Heart right ventricle (tissue), 16 donors: ENCODE results near the gene SETSIP. TPM values are rescaled to one million over a fixed set of nuclear protein-coding genes. Genes with fewer than 3 reads are reported as not detected.
A peak's percentile ranks its signal among the peaks of the same experiment; 100 is the strongest.

ENCODE experiments used
- ATAC-seq, 8 donors: fragments of 200-7000 bp; cut with Tn5 transposase; one replicate each; pipeline ENCODE4 v1.9.1; 2020; ENCODE audit warnings: mild to moderate bottlenecking in 8 of 8, moderate library complexity in 8 of 8, moderate number of reproducible peaks in 1 of 8
- DNase-seq, 2 donors: peaks; one replicate each; pipeline ENCODE4 v3.0.0-alpha.2; 2020
- H3K27ac ChIP-seq, 10 donors: fragments of 200-600 bp; sonication (generic) in 2 of 10; one replicate each; pipeline versions ENCODE4 v1.5.0 to v1.8.0; 2020 to 2022; ENCODE audit warnings: mild to moderate bottlenecking in 3 of 10
- H3K27me3 ChIP-seq, 7 donors: fragments of 200-600 bp; one replicate each; pipeline ENCODE4 v1.8.0; 2021 to 2022; ENCODE audit warnings: mild to moderate bottlenecking in 2 of 7
- H3K36me3 ChIP-seq, 9 donors: fragments of 200-600 bp; sonication (generic) in 1 of 9; one replicate each; pipeline versions ENCODE4 v1.5.0 to v1.8.0; 2020 to 2022; ENCODE audit warnings: mild to moderate bottlenecking in 2 of 9
- H3K4me1 ChIP-seq, 9 donors: fragments of 200-600 bp; sonication (generic) in 1 of 9; one replicate each; pipeline versions ENCODE4 v1.5.0 to v1.8.0; 2020 to 2022; ENCODE audit warnings: mild to moderate bottlenecking in 4 of 9
- H3K4me3 ChIP-seq, 10 donors: fragments of 200-600 bp; sonication (generic) in 2 of 10; one replicate each; pipeline versions ENCODE4 v1.5.0 to v1.8.0; 2020 to 2022; ENCODE audit warnings: mild to moderate bottlenecking in 7 of 10, moderate library complexity in 2 of 10
- H3K9me3 ChIP-seq, 11 donors: fragments of 200-600 bp in 10 of 11; sonication (generic) in 2 of 11; one replicate each; pipeline versions ENCODE4 v1.5.0 to v1.8.0; 2013 to 2022; ENCODE audit warnings: mild to moderate bottlenecking in 2 of 11, control low read depth in 1 of 11, moderate library complexity in 1 of 11
- CTCF ChIP-seq, 9 donors: fragments of 200-600 bp; sonication (generic) in 2 of 9; IDR thresholded peaks; one replicate each; pipeline versions ENCODE4 v1.5.0 to v1.8.0; 2021 to 2022; ENCODE audit warnings: antibody characterized with exemption in 9 of 9, mild to moderate bottlenecking in 5 of 9, moderate library complexity in 1 of 9
- WGBS, 2 donors: extraction: QIAGEN DNeasy Blood & Tissue Kit; methylation state at CpG; one replicate each; pipeline ENCODE4 v1.1.7; 2013; ENCODE audit warnings: inconsistent platforms in 1 of 2; 5-methylcytosine and 5-hydroxymethylcytosine counted together
- intact Hi-C, 10 donors: fragments of 100-400 bp; cut with DNase I; formaldehyde crosslinking; loops; one replicate each; pipeline versions ENCODE4 v1.11.1 to v1.14.2; 2022
- polyA plus RNA-seq, 2 donors: library from polyadenylated mRNA; stranded (reverse); fragments of 200-250 nt; gene quantifications; one replicate each; pipeline ENCODE4 v1.2.3, GENCODE V29; 2013
- total RNA-seq, 10 donors: library from RNA; stranded (reverse); fragmentation: NEBNext Ultra II Directional in 3 of 10; extraction: Animal tissue kit (Norgen Biotek cat#: 25700) in 3 of 10; gene quantifications; one replicate each; pipeline versions ENCODE4 v1.2.1 to v1.2.4, GENCODE V29; 2021 to 2023
- donor health status: Arrhythmogenic right ventricular cardiomyopathy.
- donor health status: ischemic (EF 13 %, LVEDD 7.1; RV severe dilation, severe dysfunction).
- donor health status: healthy with polysubstance abuse.
- donor health status: DM: no; HTN: yes; CAD: no.
- donor health status: DM: no; HTN: no; CAD: no.
- donor health status: ischemic (EF 25% LVEDD 6.9; RV normal size, moderate dysfunction).
- donor health status: ischemic (EF 25% LVEDD 5.7; RV mildly dilated, moderate dysfunction).
- donor health status: healthy.
- donor health status: DM: yes; HTN: yes; CAD: no.
- donor health status: Ischemic cardiomyopathy.
- donor health status: ischemic (EF 35%, LVEDD 5.7; RV mildly dilated, moderate dysfunction).
- donor health status: nonischemic (EF 11% LVEDD 7.7; RV severe dilation, severe dysfunction).
- donor health status: DM: yes; HTN: yes; CAD: no.
- donor health status: PGD.
- donor health status: ischemic (EF 29% LVEDD 5.4; RV normal size, mild dysfunction).
- donor health status: nonischemic (EF 23%, LVEDD 6.1; RV moderate dilation, normal function).

Gene SETSIP
- total and polyA plus RNA-seq, 12 donors, result not detected

DNA sequence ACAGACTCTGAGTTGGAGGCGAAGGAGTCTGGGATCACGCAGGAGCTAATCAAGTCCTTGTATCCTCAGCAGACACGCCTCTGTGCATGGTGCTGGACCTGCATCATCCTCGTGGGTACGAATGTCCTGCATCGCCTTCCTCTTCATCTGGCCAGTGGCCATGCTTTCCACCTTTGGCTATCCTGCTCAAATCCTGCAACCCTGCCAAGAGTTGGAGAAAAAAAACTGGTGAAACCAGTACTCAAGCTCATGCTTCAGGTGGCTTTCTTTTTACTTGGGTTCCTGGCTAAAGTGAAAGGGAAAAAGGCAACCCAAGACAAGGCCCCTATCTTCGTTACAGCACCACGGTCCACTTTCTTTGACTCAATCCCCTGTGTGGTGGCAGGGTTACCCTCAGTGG, 8.9 kb downstream of the SETSIP start:
- DNase-seq (no peak), ATAC-seq (peak in 1 of 8 donors; percentile 15)
- H3K27me3 ChIP-seq, result no peaks in the 10 kb centered on the region
- TF ChIP-seq CTCF (IDR thresholded peaks at IDR 0.05), result no peak
- 84 to 86% methylated on average over 8 of the region's 8 CpGs for WGBS, 2 donors
- no peak overlapping the region for H3K4me3 ChIP-seq
- intact Hi-C loops, result loop anchor here in 1 of 10 donors (10.0 kb wide), 1 partner anchor 58 kb away; no protein-coding TSS in a partner anchor
- no peak overlapping the region for H3K27ac ChIP-seq
- H3K9me3 ChIP-seq, result no peaks in the 10 kb centered on the region
- H3K36me3 ChIP-seq, result no peaks in the 10 kb centered on the region
- H3K4me1 ChIP-seq, result no peaks in the 10 kb centered on the region

DNA sequence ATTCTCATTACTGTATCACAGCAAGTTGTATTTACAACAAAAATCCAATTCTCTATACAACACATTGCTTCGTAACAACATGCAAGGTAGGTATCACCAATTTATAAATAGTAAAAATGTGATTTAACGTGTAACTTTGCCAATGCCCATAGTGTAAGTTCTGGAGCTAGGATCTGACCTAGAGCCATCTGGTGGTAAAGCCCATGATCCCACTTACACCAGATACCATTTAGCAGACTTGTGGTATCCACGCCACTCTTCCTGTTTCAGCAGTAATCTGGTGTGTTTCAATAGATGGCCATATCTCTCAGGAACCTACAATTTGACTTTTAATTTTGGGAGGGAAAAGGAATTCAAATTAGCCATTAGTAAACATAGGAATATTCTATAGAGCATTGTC, 10.2 kb downstream of the SETSIP start:
- Histone ChIP-seq H3K27ac (no peak overlapping the region), H3K27me3 (no peaks in the 10 kb centered on the region), H3K9me3 (no peaks in the 10 kb centered on the region), H3K4me1 (no peaks in the 10 kb centered on the region), H3K36me3 (no peaks in the 10 kb centered on the region), H3K4me3 (no peak overlapping the region)
- TF ChIP-seq CTCF (IDR thresholded peaks at IDR 0.05), result no peak
- WGBS, 2 donors, result 85 to 88% methylated on average over 3 of the region's 3 CpGs
- intact Hi-C loops, result loop anchor here in 1 of 10 donors (10.0 kb wide), 1 partner anchor 60 kb away; no protein-coding TSS in a partner anchor
- ATAC-seq (no peak), DNase-seq (no peak)

- DNase-seq (no peak), ATAC-seq (no peak)
- H3K9me3 ChIP-seq, result no peaks in the 10 kb centered on the region
- H3K27me3 ChIP-seq, result no peaks in the 10 kb centered on the region
- no peak overlapping the region for H3K27ac ChIP-seq
- H3K36me3 ChIP-seq, result no peaks in the 10 kb centered on the region
- H3K4me1 ChIP-seq, result no peaks in the 10 kb centered on the region
- no peak for TF ChIP-seq CTCF (IDR thresholded peaks at IDR 0.05)
- intact Hi-C loops, result no loop called here
- no peak overlapping the region for H3K4me3 ChIP-seq
Observed at GRCh38 chr1:92051948-92052347, 23.3 kb downstream of the SETSIP start.

- Histone ChIP-seq H3K27me3 (no peaks in the 10 kb centered on the region), H3K9me3 (no peaks in the 10 kb centered on the region), H3K36me3 (no peaks in the 10 kb centered on the region), H3K4me1 (no peaks in the 10 kb centered on the region), H3K27ac (no peak overlapping the region), H3K4me3 (no peak overlapping the region)
- ATAC-seq, result no peak
- no peak for DNase-seq
- WGBS, 2 donors, result 90 to 92% methylated on average over 2 of the region's 2 CpGs
- intact Hi-C loops, result no loop called here
- TF ChIP-seq CTCF (IDR thresholded peaks at IDR 0.05), result no peak
Observed at GRCh38 chr1:92045766-92046495, 29.3 kb downstream of the SETSIP start.
